LNCAP (cell line): Measurements from ENCODE around the gene CDX1.

Experiments
- CTCF ChIP-seq: fragments of 450-650 bp; IDR thresholded peaks from 2 replicates; pipeline ENCODE4 v1.5.1; 2017; ENCODE audit warnings: mild to moderate bottlenecking

The CDX1 gene

GRCh38 chr5:150144246-150144801 lies 22.3 kb upstream of the CDX1 start:
- TF ChIP-seq CTCF = no peak

DNA sequence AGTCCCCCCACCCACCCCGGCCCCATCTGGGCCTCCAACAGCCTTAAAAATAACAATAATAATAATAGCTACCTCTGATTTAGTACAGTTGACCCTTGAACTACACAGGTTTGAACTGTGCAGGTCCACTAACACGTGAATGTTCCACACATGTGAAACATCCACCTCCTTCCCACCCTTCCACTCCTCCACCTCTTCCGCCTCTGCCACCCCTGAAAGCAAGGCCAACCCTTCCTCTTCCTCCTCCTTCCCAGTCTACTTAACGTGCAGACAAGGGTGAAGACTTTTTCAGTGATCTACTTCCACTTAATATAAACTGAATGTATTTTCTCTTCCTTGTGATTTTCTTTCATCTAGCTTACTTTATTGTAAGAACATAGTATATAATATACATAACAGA lies 21.7 kb upstream of the CDX1 start:
- TF ChIP-seq CTCF = no peak

DNA sequence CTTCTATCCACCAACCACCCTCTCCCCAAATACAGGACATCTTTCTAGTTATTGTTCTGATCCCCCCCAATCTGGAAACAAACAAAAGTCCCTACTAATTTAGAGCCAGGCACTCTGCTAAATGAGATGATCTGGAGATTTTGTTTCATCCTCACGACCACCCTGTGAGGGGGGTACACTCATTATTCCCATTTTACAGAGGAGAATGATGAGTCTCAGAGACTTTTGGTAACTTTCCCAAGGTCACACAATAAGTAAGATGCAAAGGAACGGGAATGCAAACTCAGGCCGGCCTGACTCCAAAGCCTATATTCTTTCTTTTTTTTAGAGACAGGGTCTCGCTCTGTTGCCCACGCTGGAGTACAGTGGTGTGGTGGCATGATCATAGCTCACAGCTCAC lies 20.3 kb upstream of the CDX1 start:
- no peak for TF ChIP-seq CTCF

GRCh38 chr5:150146862-150147601 lies 19.5 kb upstream of the CDX1 start:
- TF ChIP-seq CTCF = no peak

DNA sequence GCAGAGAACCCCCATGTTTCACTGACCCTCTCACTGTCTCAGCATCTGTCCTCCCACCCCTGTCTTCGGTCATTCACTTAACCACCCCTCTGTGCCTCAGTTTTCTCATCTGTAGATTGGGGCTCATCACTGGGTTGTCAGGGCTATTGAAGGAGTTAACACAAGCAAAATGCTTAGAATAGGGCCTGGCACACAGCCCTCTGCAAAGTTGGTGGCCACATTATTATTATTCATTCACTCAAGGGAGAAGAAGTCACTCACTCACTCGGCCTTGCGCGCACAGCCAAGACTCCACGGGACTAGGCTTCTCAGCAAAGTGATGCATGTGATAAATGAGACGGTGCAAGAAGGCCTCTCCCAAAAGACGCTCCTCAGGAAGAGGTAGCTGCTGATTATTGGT lies 18.9 kb upstream of the CDX1 start:
- no peak for TF ChIP-seq CTCF

DNA sequence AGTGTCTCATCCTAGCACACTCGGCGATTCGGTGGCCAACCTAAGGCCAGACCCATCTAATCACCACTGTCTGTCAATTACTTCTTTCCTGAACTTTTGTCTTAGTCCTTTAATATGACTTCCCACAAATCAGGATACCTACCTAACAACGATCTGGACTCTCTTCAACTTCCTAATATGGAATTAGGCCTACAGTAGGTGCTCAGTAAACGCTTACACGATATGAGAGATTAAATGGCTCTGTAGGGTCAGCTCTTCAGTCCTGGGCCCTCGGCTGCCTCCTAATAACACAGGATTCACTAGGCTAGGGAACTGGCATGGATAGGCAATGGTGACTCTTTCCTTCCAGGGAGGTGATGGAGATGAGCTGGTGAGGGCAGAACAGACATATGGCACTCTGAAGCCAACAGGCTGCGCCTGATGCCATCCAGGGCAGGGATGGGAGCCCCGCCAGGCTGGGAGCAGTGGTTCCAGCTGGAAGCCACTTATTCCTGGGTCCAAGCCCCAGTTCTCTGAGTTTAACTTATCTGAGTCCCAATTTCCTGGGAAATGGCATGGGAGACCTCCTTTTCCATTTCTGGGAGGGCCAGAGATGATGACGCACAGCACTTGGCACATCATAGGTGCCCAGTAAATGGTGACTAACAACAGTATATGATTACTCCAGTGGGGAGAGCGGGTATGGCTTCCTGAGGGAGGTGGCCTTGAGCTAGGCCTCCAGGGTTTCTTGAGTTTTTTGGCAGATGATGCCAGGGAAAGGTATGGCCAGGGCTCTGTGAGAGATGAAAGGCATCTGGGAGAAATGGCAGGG lies 18.3 kb upstream of the CDX1 start:
- TF ChIP-seq CTCF = no peak

- no peak for TF ChIP-seq CTCF
These were observed 17.0 kb upstream of the CDX1 start for GRCh38 chr5:150149618-150150017.
